DOHH2 (cell line): ENCODE results near the gene CLASP1.

Experiments used
- H3F3A ChIP-seq: fragments of 200-600 bp; sonication (generic), shearing (Covaris generic); 2 replicates; pipeline ENCODE4 v1.6.0; 2016; ENCODE audit warnings: antibody characterized with exemption, mild to moderate bottlenecking; ENCODE audit not compliant: control insufficient read depth, insufficient read depth
- H3K27ac ChIP-seq: fragments of 200-600 bp; sonication (generic); 2 replicates; pipeline ENCODE4 v1.5.1; 2014; ENCODE audit warnings: low read depth, mild to moderate bottlenecking, low read length, moderate library complexity
- H3K27me3 ChIP-seq: fragments of 200-600 bp; sonication (generic); 2 replicates; pipeline ENCODE4 v1.6.1; 2014; ENCODE audit warnings: mild to moderate bottlenecking, low read length, mixed read lengths; ENCODE audit not compliant: control insufficient read depth
- H3K36me3 ChIP-seq: fragments of 200-600 bp; sonication (generic); 2 replicates; pipeline ENCODE4 v1.6.1; 2014; ENCODE audit warnings: mild to moderate bottlenecking, low read length, moderate library complexity, mixed read lengths; ENCODE audit not compliant: control insufficient read depth
- H3K4me1 ChIP-seq: fragments of 200-600 bp; sonication (generic); 2 replicates; pipeline ENCODE4 v1.6.1; 2014; ENCODE audit warnings: mild to moderate bottlenecking, low read length, mixed read lengths; ENCODE audit not compliant: control insufficient read depth
- H3K4me2 ChIP-seq: fragments of 200-600 bp; sonication (generic); 2 replicates; pipeline ENCODE4 v1.6.0; 2014; ENCODE audit warnings: mild to moderate bottlenecking, low read length, moderate library complexity
- H3K4me3 ChIP-seq: fragments of 200-600 bp; sonication (generic); 2 replicates; pipeline ENCODE4 v1.5.1; 2014; ENCODE audit warnings: mild to moderate bottlenecking, low read length, mixed read lengths
- H3K79me2 ChIP-seq: fragments of 200-600 bp; sonication (generic); 2 replicates; pipeline ENCODE4 v1.6.1; 2014; ENCODE audit warnings: mild to moderate bottlenecking, low read length, mixed read lengths; ENCODE audit not compliant: control insufficient read depth
- H3K9me2 ChIP-seq: fragments of 200-600 bp; sonication (generic); replicated peaks from 2 replicates; pipeline ENCODE4 v1.6.1; 2014; ENCODE audit warnings: mild to moderate bottlenecking, low read length, mixed read lengths; ENCODE audit not compliant: control insufficient read depth
- H3K9me3 ChIP-seq: fragments of 200-600 bp; sonication (generic); 2 replicates; pipeline ENCODE4 v1.6.1; 2014; ENCODE audit warnings: antibody characterized with exemption, low read length, mixed read lengths; ENCODE audit not compliant: control insufficient read depth, insufficient read depth
- H4K20me1 ChIP-seq: fragments of 200-600 bp; sonication (generic); 2 replicates; pipeline ENCODE4 v1.6.0; 2014; ENCODE audit warnings: low read depth, mild to moderate bottlenecking, antibody characterized with exemption, low read length, moderate library complexity; ENCODE audit not compliant: control insufficient read depth, insufficient read depth
- EZH2phosphoT487 ChIP-seq: fragments of 200-600 bp; sonication (generic); IDR thresholded peaks from 2 replicates; pipeline ENCODE4 v1.6.1; 2017; ENCODE audit warnings: borderline replicate concordance, mild to moderate bottlenecking, antibody characterized with exemption, low read length, moderate library complexity, mixed read lengths
- TF ChIP-seq, protein P1 (sequence below): fragments of 200-600 bp; sonication (generic); IDR thresholded peaks from one replicate; pipeline ENCODE4 v1.5.1; 2014; ENCODE audit warnings: antibody characterized with exemption, mild to moderate bottlenecking, low read depth, low read length; ENCODE audit not compliant: poor library complexity, severe bottlenecking

The CLASP1 gene

GRCh38 chr2:121603185-121603584 is 46.1 kb downstream of the CLASP1 start:
- TF ChIP-seq, protein P1, sequence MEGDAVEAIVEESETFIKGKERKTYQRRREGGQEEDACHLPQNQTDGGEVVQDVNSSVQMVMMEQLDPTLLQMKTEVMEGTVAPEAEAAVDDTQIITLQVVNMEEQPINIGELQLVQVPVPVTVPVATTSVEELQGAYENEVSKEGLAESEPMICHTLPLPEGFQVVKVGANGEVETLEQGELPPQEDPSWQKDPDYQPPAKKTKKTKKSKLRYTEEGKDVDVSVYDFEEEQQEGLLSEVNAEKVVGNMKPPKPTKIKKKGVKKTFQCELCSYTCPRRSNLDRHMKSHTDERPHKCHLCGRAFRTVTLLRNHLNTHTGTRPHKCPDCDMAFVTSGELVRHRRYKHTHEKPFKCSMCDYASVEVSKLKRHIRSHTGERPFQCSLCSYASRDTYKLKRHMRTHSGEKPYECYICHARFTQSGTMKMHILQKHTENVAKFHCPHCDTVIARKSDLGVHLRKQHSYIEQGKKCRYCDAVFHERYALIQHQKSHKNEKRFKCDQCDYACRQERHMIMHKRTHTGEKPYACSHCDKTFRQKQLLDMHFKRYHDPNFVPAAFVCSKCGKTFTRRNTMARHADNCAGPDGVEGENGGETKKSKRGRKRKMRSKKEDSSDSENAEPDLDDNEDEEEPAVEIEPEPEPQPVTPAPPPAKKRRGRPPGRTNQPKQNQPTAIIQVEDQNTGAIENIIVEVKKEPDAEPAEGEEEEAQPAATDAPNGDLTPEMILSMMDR, result no peak
- no peak for TF ChIP-seq EZH2phosphoT487
- H3F3A ChIP-seq, result peaks cover 20% of the 10 kb centered on the region
- peak overlapping the region; percentile 74 for H3K27ac ChIP-seq
- H3K4me1 ChIP-seq, result peaks cover 66% of the 10 kb centered on the region
- H4K20me1 ChIP-seq, result no peaks in the 10 kb centered on the region
- H3K4me2 ChIP-seq, result peak overlapping the region; percentile 62
- no peaks in the 10 kb centered on the region for H3K27me3 ChIP-seq
- peaks cover 96% of the 10 kb centered on the region for H3K79me2 ChIP-seq
- peaks cover 41% of the 10 kb centered on the region for H3K36me3 ChIP-seq
- H3K9me2 ChIP-seq, result no peaks in the 10 kb centered on the region
- H3K9me3 ChIP-seq, result peaks cover 5% of the 10 kb centered on the region; the same call in 1 of the 2 replicates
- H3K4me3 ChIP-seq, result peak overlapping the region; percentile 51

DNA sequence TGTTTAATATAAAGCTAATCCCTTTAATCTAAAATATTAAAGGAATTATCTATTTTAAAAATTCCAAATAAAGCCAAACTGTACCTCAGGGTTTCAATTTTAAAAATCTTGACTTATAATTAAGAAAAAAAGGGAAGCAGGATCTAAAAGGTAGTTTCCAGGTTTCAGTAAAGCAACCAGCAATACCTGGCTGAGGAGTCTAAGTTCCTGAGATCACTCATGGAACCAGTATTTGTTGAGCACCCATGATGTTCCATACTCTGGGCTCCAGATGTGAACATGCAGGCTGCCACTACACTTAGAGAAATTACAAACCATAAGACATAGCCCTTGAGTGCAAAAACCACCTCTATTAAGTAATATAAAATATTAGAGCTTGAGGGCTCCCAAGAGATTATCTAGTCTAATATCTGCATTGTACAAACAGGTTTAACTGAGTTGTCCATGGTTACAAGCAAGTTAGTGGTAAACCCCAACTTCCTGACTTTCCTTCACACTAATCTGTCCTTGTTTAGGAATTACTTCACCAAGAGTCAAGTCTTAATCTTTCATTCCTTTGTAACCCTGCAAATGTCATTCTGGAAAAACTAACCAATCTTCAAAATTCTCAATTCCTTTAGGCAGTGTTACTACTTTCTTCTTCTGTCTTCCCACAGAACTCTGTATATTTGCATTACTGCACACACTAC is 49.2 kb downstream of the CLASP1 start:
- Histone ChIP-seq H3K9me3 (no peaks in the 10 kb centered on the region), H3F3A (peaks cover 27% of the 10 kb centered on the region), H3K4me1 (peaks cover 91% of the 10 kb centered on the region), H3K79me2 (peaks cover 96% of the 10 kb centered on the region), H4K20me1 (no peaks in the 10 kb centered on the region), H3K4me2 (peak overlapping the region; percentile 12), H3K27ac (peak overlapping the region; percentile 21), H3K4me3 (no peak overlapping the region), H3K9me2 (no peaks in the 10 kb centered on the region), H3K36me3 (peaks cover 39% of the 10 kb centered on the region), H3K27me3 (no peaks in the 10 kb centered on the region)
- TF ChIP-seq EZH2phosphoT487, result no peak
- TF ChIP-seq, protein P1, result no peak

- Histone ChIP-seq H3F3A (peaks cover 22% of the 10 kb centered on the region), H3K4me3 (peak overlapping the region; percentile 69), H3K9me3 (no peaks in the 10 kb centered on the region), H3K4me1 (peaks cover 71% of the 10 kb centered on the region), H3K9me2 (no peaks in the 10 kb centered on the region), H3K27me3 (no peaks in the 10 kb centered on the region), H4K20me1 (no peaks in the 10 kb centered on the region), H3K27ac (peak overlapping the region; percentile 69), H3K36me3 (peaks cover 20% of the 10 kb centered on the region), H3K4me2 (peak overlapping the region; percentile 55), H3K79me2 (peaks cover 95% of the 10 kb centered on the region)
- TF ChIP-seq, protein P1, result no peak
- TF ChIP-seq EZH2phosphoT487, result no peak
Observed at GRCh38 chr2:121598087-121598486, 51.2 kb downstream of the CLASP1 start.
